HS-27A (cell line): Measurements from ENCODE around the gene KRT85.
"Not testable (repeated sequence)": the region's sequence is repeated elsewhere in the genome, so short reads cannot be mapped to it uniquely, and the experiment has no call there.

Experiments
- DNase-seq: peaks from one replicate; pipeline ENCODE4 v3.0.0-alpha.2; 2012; ENCODE audit warnings: low read depth, missing footprints

Gene KRT85

GRCh38 chr12:52347551-52348510, 19.4 kb downstream of the KRT85 start:
- DNase-seq, result no peak

- no peak for DNase-seq
Observed at GRCh38 chr12:52347016-52347415, 20.3 kb downstream of the KRT85 start.

GRCh38 chr12:52346593-52346992, 20.7 kb downstream of the KRT85 start:
- DNase-seq, result no peak

GRCh38 chr12:52345041-52345440, 22.2 kb downstream of the KRT85 start:
- DNase-seq, result not testable (repeated sequence)

GRCh38 chr12:52344111-52344510, 23.2 kb downstream of the KRT85 start:
- DNase-seq, result no peak

- no peak for DNase-seq
Observed at GRCh38 chr12:52343550-52343949, 23.7 kb downstream of the KRT85 start.

- DNase-seq, result no peak
Observed at GRCh38 chr12:52342781-52343490, 24.3 kb downstream of the KRT85 start.

- no peak for DNase-seq
Observed at GRCh38 chr12:52341066-52341580, 26.2 kb downstream of the KRT85 start.

GRCh38 chr12:52338241-52338960, 28.9 kb downstream of the KRT85 start:
- no peak for DNase-seq

GRCh38 chr12:52337054-52337453, 30.2 kb downstream of the KRT85 start:
- no peak for DNase-seq

- no peak for DNase-seq
Observed at GRCh38 chr12:52336641-52337040, 30.6 kb downstream of the KRT85 start.

GRCh38 chr12:52335598-52336262, 31.6 kb downstream of the KRT85 start:
- DNase-seq, result no peak

- DNase-seq, result no peak
Observed at GRCh38 chr12:52334185-52334584, 33.1 kb downstream of the KRT85 start.

GRCh38 chr12:52333321-52333720, 34.0 kb downstream of the KRT85 start:
- DNase-seq, result no peak

- no peak for DNase-seq
Observed at GRCh38 chr12:52332381-52332780, 34.9 kb downstream of the KRT85 start.

GRCh38 chr12:52331833-52332232, 35.4 kb downstream of the KRT85 start:
- DNase-seq, result no peak

- no peak for DNase-seq
Observed at GRCh38 chr12:52331039-52331438, 36.2 kb downstream of the KRT85 start.

- no peak for DNase-seq
Observed at GRCh38 chr12:52327830-52328500, 39.3 kb downstream of the KRT85 start.

GRCh38 chr12:52327052-52327829, 40.0 kb downstream of the KRT85 start:
- DNase-seq, result peak; percentile 89

GRCh38 chr12:52324153-52324444, 43.2 kb downstream of the KRT85 start:
- no peak for DNase-seq
